Rectal smooth muscle tissue (tissue), 1 donor: ENCODE results near the gene ITPR2.
A peak's percentile ranks its signal among the peaks of the same experiment; 100 is the strongest.
"Not testable (repeated sequence)": the region's sequence is repeated elsewhere in the genome, so short reads cannot be mapped to it uniquely, and the experiment has no call there.

Source experiments
- H3K27ac ChIP-seq: one replicate; pipeline ENCODE4 v1.7.0; 2013; ENCODE audit warnings: low read depth, low read length, inconsistent platforms
- H3K27me3 ChIP-seq: one replicate; pipeline ENCODE4 v1.7.0; 2013; ENCODE audit warnings: low read length; ENCODE audit not compliant: control insufficient read depth, insufficient read depth
- H3K36me3 ChIP-seq: one replicate; pipeline ENCODE4 v1.7.0; 2013; ENCODE audit warnings: low read length; ENCODE audit not compliant: control insufficient read depth, insufficient read depth
- H3K4me1 ChIP-seq: one replicate; pipeline ENCODE4 v1.7.0; 2013; ENCODE audit warnings: low read length; ENCODE audit not compliant: control insufficient read depth, insufficient read depth
- H3K4me3 ChIP-seq: one replicate; pipeline ENCODE4 v1.7.0; 2013; ENCODE audit warnings: low read length
- H3K9ac ChIP-seq: one replicate; pipeline ENCODE4 v1.7.0; 2013; ENCODE audit warnings: low read length

The ITPR2 gene

GRCh38 chr12:26661399-26661798 lies 171.6 kb downstream of the ITPR2 start:
- no peaks in the 10 kb centered on the region for H3K36me3 ChIP-seq

GRCh38 chr12:26659930-26660329 lies 173.1 kb downstream of the ITPR2 start:
- Histone ChIP-seq H3K36me3 (peaks cover 3% of the 10 kb centered on the region), H3K4me1 (peaks cover 4% of the 10 kb centered on the region), H3K27me3 (no peaks in the 10 kb centered on the region), H3K4me3 (no peak overlapping the region), H3K9ac (no peak overlapping the region), H3K27ac (no peak overlapping the region)

More at GRCh38 chr12:26661399-26661798, 171.6 kb downstream of the ITPR2 start:
- Histone ChIP-seq H3K27ac (no peak overlapping the region), H3K27me3 (no peaks in the 10 kb centered on the region), H3K4me3 (no peak overlapping the region), H3K9ac (no peak overlapping the region), H3K4me1 (peaks cover 4% of the 10 kb centered on the region)

- Histone ChIP-seq H3K4me1 (peaks cover 4% of the 10 kb centered on the region), H3K27me3 (no peaks in the 10 kb centered on the region), H3K4me3 (no peak overlapping the region), H3K27ac (no peak overlapping the region), H3K36me3 (peaks cover 3% of the 10 kb centered on the region), H3K9ac (no peak overlapping the region)
These were observed 174.0 kb downstream of the ITPR2 start for GRCh38 chr12:26658991-26659390.

- Histone ChIP-seq H3K9ac (no peak overlapping the region), H3K27me3 (no peaks in the 10 kb centered on the region), H3K4me3 (no peak overlapping the region), H3K4me1 (peaks cover 4% of the 10 kb centered on the region), H3K27ac (no peak overlapping the region), H3K36me3 (peaks cover 3% of the 10 kb centered on the region)
These were observed 178.4 kb downstream of the ITPR2 start for GRCh38 chr12:26654623-26655022.

GRCh38 chr12:26651566-26652188 lies 181.3 kb downstream of the ITPR2 start:
- no peak overlapping the region for H3K27ac ChIP-seq
- no peak overlapping the region for H3K9ac ChIP-seq
- peaks cover 3% of the 10 kb centered on the region for H3K36me3 ChIP-seq
- H3K4me1 ChIP-seq = no peaks in the 10 kb centered on the region
- H3K27me3 ChIP-seq = no peaks in the 10 kb centered on the region
- H3K4me3 ChIP-seq = no peak overlapping the region

- H3K27ac ChIP-seq = no peak overlapping the region
- H3K9ac ChIP-seq = no peak overlapping the region
- peaks cover under 1% of the 10 kb centered on the region for H3K36me3 ChIP-seq
- no peaks in the 10 kb centered on the region for H3K4me1 ChIP-seq
- no peak overlapping the region for H3K4me3 ChIP-seq
- no peaks in the 10 kb centered on the region for H3K27me3 ChIP-seq
These were observed 182.0 kb downstream of the ITPR2 start for GRCh38 chr12:26651036-26651435.

GRCh38 chr12:26648999-26649398 lies 184.0 kb downstream of the ITPR2 start:
- no peak overlapping the region for H3K27ac ChIP-seq
- no peaks in the 10 kb centered on the region for H3K36me3 ChIP-seq
- H3K27me3 ChIP-seq = no peaks in the 10 kb centered on the region
- peaks cover 2% of the 10 kb centered on the region for H3K4me1 ChIP-seq
- no peak overlapping the region for H3K9ac ChIP-seq
- H3K4me3 ChIP-seq = no peak overlapping the region

GRCh38 chr12:26648584-26648983 lies 184.4 kb downstream of the ITPR2 start:
- H3K36me3 ChIP-seq = no peaks in the 10 kb centered on the region
- H3K27me3 ChIP-seq = no peaks in the 10 kb centered on the region
- H3K4me3 ChIP-seq = no peak overlapping the region
- H3K4me1 ChIP-seq = peaks cover 6% of the 10 kb centered on the region
- no peak overlapping the region for H3K27ac ChIP-seq
- H3K9ac ChIP-seq = no peak overlapping the region

GRCh38 chr12:26648066-26648465 lies 184.9 kb downstream of the ITPR2 start:
- peaks cover 9% of the 10 kb centered on the region for H3K4me1 ChIP-seq
- no peaks in the 10 kb centered on the region for H3K27me3 ChIP-seq
- H3K27ac ChIP-seq = no peak overlapping the region
- H3K9ac ChIP-seq = no peak overlapping the region
- no peaks in the 10 kb centered on the region for H3K36me3 ChIP-seq
- H3K4me3 ChIP-seq = no peak overlapping the region

- H3K27me3 ChIP-seq = no peaks in the 10 kb centered on the region
- H3K9ac ChIP-seq = no peak overlapping the region
- H3K36me3 ChIP-seq = no peaks in the 10 kb centered on the region
- H3K4me3 ChIP-seq = no peak overlapping the region
- H3K27ac ChIP-seq = no peak overlapping the region
- peaks cover 14% of the 10 kb centered on the region for H3K4me1 ChIP-seq
These were observed 185.9 kb downstream of the ITPR2 start for GRCh38 chr12:26647088-26647487.

GRCh38 chr12:26646571-26646970 lies 186.4 kb downstream of the ITPR2 start:
- Histone ChIP-seq H3K4me3 (no peak overlapping the region), H3K9ac (no peak overlapping the region), H3K27me3 (no peaks in the 10 kb centered on the region), H3K36me3 (no peaks in the 10 kb centered on the region), H3K4me1 (peaks cover 14% of the 10 kb centered on the region), H3K27ac (no peak overlapping the region)

GRCh38 chr12:26644376-26644775 lies 188.6 kb downstream of the ITPR2 start:
- H3K9ac ChIP-seq, H3K36me3 ChIP-seq, H3K27me3 ChIP-seq, H3K4me3 ChIP-seq: not testable (repeated sequence)
- peak overlapping the region; percentile 78 for H3K27ac ChIP-seq
- peaks cover 16% of the 10 kb centered on the region for H3K4me1 ChIP-seq

GRCh38 chr12:26643532-26644315 lies 189.3 kb downstream of the ITPR2 start:
- H3K4me3 ChIP-seq = no peak overlapping the region
- peaks cover 16% of the 10 kb centered on the region for H3K4me1 ChIP-seq
- no peaks in the 10 kb centered on the region for H3K27me3 ChIP-seq
- no peaks in the 10 kb centered on the region for H3K36me3 ChIP-seq
- H3K9ac ChIP-seq = no peak overlapping the region
- H3K27ac ChIP-seq = peak overlapping the region; percentile 78
